ENCODE measurements around the gene MYO3B.

- TF ChIP-seq CTCF (IDR thresholded peaks at IDR 0.05; ENCODE audit: low read depth, low read length, poor library complexity, severe bottlenecking): no peak
- TF ChIP-seq EZH2phosphoT487 (IDR thresholded peaks at IDR 0.05; ENCODE audit: borderline replicate concordance, low read length): no peak
These were observed 50.0 kb downstream of the MYO3B start for GRCh38 chr2:170227951-170228350.

All from DOHH2 (cell line).